IMR-90 (cell line): ENCODE measurements around the gene ZNF850. TPM values are rescaled to one million over a fixed set of nuclear protein-coding genes. Genes with fewer than 3 reads are reported as not detected.

Experiments used
- ATAC-seq: fragments of 200-7000 bp; cut with Tn5 transposase; 2 replicates; pipeline ENCODE4 v1.9.1; 2020; ENCODE audit warnings: low read depth, mild to moderate bottlenecking, moderate library complexity
- BruUV-seq: library from RNA; stranded (reverse); fragments of 400-500 nt; replicated peaks from 2 replicates; lab custom pipeline; 2021; lab: Mats Ljungman, UMichigan
- CTCF ChIA-PET: fragments of 300-600 bp; formaldehyde crosslinking; extraction: SDS; loops from one replicate; lab custom pipeline; 2021; ENCODE audit warnings: antibody characterized with exemption; lab: Yijun Ruan, JAX
- POLR2A ChIA-PET: fragments of 300-600 bp; sonication (Branson Sonifier 250); formaldehyde crosslinking; loops from one replicate; lab custom pipeline; 2022; ENCODE audit warnings: antibody characterized with exemption; ENCODE audit not compliant: unreplicated experiment; lab: Charles Lee
- DNase-seq: peaks from one replicate; pipeline ENCODE4 v3.0.0; 2013
- H2AFZ ChIP-seq: replicated peaks from 2 replicates; pipeline ENCODE3; 2013; ENCODE audit warnings: low read length, mild to moderate bottlenecking; ENCODE audit not compliant: poor library complexity
- H2AK5ac ChIP-seq: 2 replicates; pipeline ENCODE4 v1.6.1; 2013; ENCODE audit warnings: low read depth, low read length, inconsistent platforms
- H2AK9ac ChIP-seq: replicated peaks from 2 replicates; pipeline ENCODE3; 2013; ENCODE audit warnings: mild to moderate bottlenecking, low read depth, low read length, moderate library complexity; ENCODE audit not compliant: poor library complexity
- H2BK120ac ChIP-seq: 2 replicates; pipeline ENCODE4 v1.6.1; 2013; ENCODE audit warnings: low read depth, low read length, inconsistent platforms
- H2BK15ac ChIP-seq: 3 replicates; pipeline ENCODE4 v1.6.1; 2013; ENCODE audit warnings: low read depth, low read length, inconsistent platforms
- H2BK20ac ChIP-seq: 2 replicates; pipeline ENCODE4 v1.6.1; 2013; ENCODE audit warnings: low read depth, mild to moderate bottlenecking, inconsistent platforms, low read length, moderate library complexity
- H2BK5ac ChIP-seq: 2 replicates; pipeline ENCODE4 v1.6.1; 2013; ENCODE audit warnings: mild to moderate bottlenecking, low read depth, low read length, inconsistent platforms; ENCODE audit not compliant: poor library complexity, severe bottlenecking
- H3K14ac ChIP-seq: replicated peaks from 2 replicates; pipeline ENCODE4 v1.6.1; 2013; ENCODE audit warnings: low read depth, low read length, inconsistent platforms
- H3K18ac ChIP-seq: 2 replicates; pipeline ENCODE4 v1.6.1; 2013; ENCODE audit warnings: low read depth, low read length, control low read depth
- H3K23ac ChIP-seq: 2 replicates; pipeline ENCODE4 v1.6.1; 2013; ENCODE audit warnings: low read depth, low read length, inconsistent platforms
- H3K27ac ChIP-seq: 2 replicates; pipeline ENCODE4 v1.5.1; 2013; ENCODE audit warnings: mild to moderate bottlenecking, control low read depth, low read length; ENCODE audit not compliant: insufficient read depth
- H3K27me3 ChIP-seq: 2 replicates; pipeline ENCODE4 v1.6.1; 2013; ENCODE audit warnings: low read length; ENCODE audit not compliant: control insufficient read depth, insufficient read depth
- H3K36me3 ChIP-seq: 2 replicates; pipeline ENCODE4 v1.6.1; 2013; ENCODE audit warnings: low read length, mixed read lengths; ENCODE audit not compliant: control insufficient read depth, insufficient read depth
- H3K4ac ChIP-seq: 2 replicates; pipeline ENCODE4 v1.6.1; 2013; ENCODE audit warnings: low read depth, low read length, inconsistent platforms
- H3K4me1 ChIP-seq: 2 replicates; pipeline ENCODE4 v1.6.1; 2013; ENCODE audit warnings: low read length, mixed read lengths; ENCODE audit not compliant: control insufficient read depth, insufficient read depth
- H3K4me2 ChIP-seq: 2 replicates; pipeline ENCODE4 v1.6.1; 2013; ENCODE audit warnings: low read depth, mild to moderate bottlenecking, control low read depth, low read length, moderate library complexity
- H3K4me3 ChIP-seq: 2 replicates; pipeline ENCODE4 v1.5.1; 2013; ENCODE audit warnings: low read depth, mild to moderate bottlenecking, control low read depth, low read length, moderate library complexity; ENCODE audit not compliant: insufficient read depth
- H3K56ac ChIP-seq: 2 replicates; pipeline ENCODE4 v1.6.1; 2013; ENCODE audit warnings: low read length, inconsistent platforms; ENCODE audit not compliant: insufficient read depth; ENCODE audit errors: extremely low read depth
- H3K79me1 ChIP-seq, 2 experiments: 2 replicates each; pipeline ENCODE4 v1.6.1; 2013; ENCODE audit warnings: low read length in 2 of 2, inconsistent platforms in 1 of 2, low read depth in 1 of 2
- H3K9ac ChIP-seq: 2 replicates; pipeline ENCODE4 v1.6.1; 2013; ENCODE audit warnings: low read depth, low read length, control low read depth
- H3K9me1 ChIP-seq: 2 replicates; pipeline ENCODE4 v1.6.1; 2013; ENCODE audit warnings: low read length, inconsistent platforms; ENCODE audit not compliant: insufficient read depth
- H3K9me3 ChIP-seq: 2 replicates; pipeline ENCODE4 v1.6.1; 2013; ENCODE audit warnings: low read length; ENCODE audit not compliant: control insufficient read depth, insufficient read depth
- H4K20me1 ChIP-seq: 2 replicates; pipeline ENCODE4 v1.6.1; 2013; ENCODE audit warnings: low read length, inconsistent platforms; ENCODE audit not compliant: insufficient read depth
- H4K5ac ChIP-seq: 2 replicates; pipeline ENCODE4 v1.6.1; 2013; ENCODE audit warnings: mild to moderate bottlenecking, low read depth, low read length, control low read depth
- H4K8ac ChIP-seq, 2 experiments: 2 replicates each; pipeline ENCODE4 v1.6.1; 2013; ENCODE audit warnings: low read depth in 2 of 2, low read length in 2 of 2, control low read depth in 1 of 2, inconsistent platforms in 1 of 2
- H4K91ac ChIP-seq: 2 replicates; pipeline ENCODE4 v1.6.1; 2013; ENCODE audit warnings: low read depth, low read length, inconsistent platforms; ENCODE audit not compliant: insufficient read depth
- BHLHE40 ChIP-seq: fragments of 150-350 bp; IDR thresholded peaks from 2 replicates; pipeline ENCODE4 v1.6.1; 2016; ENCODE audit warnings: mild to moderate bottlenecking, low read depth, low read length
- CEBPB ChIP-seq: IDR thresholded peaks from 2 replicates; pipeline ENCODE4 v1.6.1; 2012; ENCODE audit warnings: low read depth, low read length, improper control_type of control experiment
- CHD1 ChIP-seq: IDR thresholded peaks from 2 replicates; pipeline ENCODE4 v1.6.1; 2012; ENCODE audit warnings: low read depth, low read length, improper control_type of control experiment
- CTCF ChIP-seq: conservative IDR thresholded peaks from 2 replicates; pipeline ENCODE4 v1.5.1; 2012; ENCODE audit warnings: mild to moderate bottlenecking, low read depth, low read length, improper control_type of control experiment
- ELK1 ChIP-seq: fragments of 150-350 bp; IDR thresholded peaks from 2 replicates; pipeline ENCODE4 v1.6.1; 2016; ENCODE audit warnings: low read depth, mild to moderate bottlenecking, low read length, moderate library complexity, borderline replicate concordance
- FOS ChIP-seq: fragments of 150-350 bp; IDR thresholded peaks from 2 replicates; pipeline ENCODE4 v1.6.1; 2016; ENCODE audit warnings: low read depth, low read length
- MAFK ChIP-seq: IDR thresholded peaks from 2 replicates; pipeline ENCODE4 v1.6.1; 2012; ENCODE audit warnings: low read depth, low read length, improper control_type of control experiment
- MXI1 ChIP-seq: IDR thresholded peaks from 2 replicates; pipeline ENCODE4 v1.6.1; 2012; ENCODE audit warnings: low read depth, mild to moderate bottlenecking, low read length, moderate library complexity, borderline replicate concordance
- POLR2A ChIP-seq: IDR thresholded peaks from 2 replicates; pipeline ENCODE4 v1.6.1; 2012; ENCODE audit warnings: mild to moderate bottlenecking, low read depth, low read length
- RAD21 ChIP-seq: IDR thresholded peaks from 2 replicates; pipeline ENCODE4 v1.6.1; 2012; ENCODE audit warnings: low read length, improper control_type of control experiment
- RCOR1 ChIP-seq: IDR thresholded peaks from 2 replicates; pipeline ENCODE4 v1.6.1; 2012; ENCODE audit warnings: mild to moderate bottlenecking, low read length, improper control_type of control experiment; ENCODE audit not compliant: insufficient replicate concordance
- SMC3 ChIP-seq: fragments of 150-350 bp; IDR thresholded peaks from 2 replicates; pipeline ENCODE4 v1.6.1; 2016; ENCODE audit warnings: low read depth, mild to moderate bottlenecking, antibody characterized with exemption, low read length, moderate library complexity
- WGBS, 2 experiments: methylation state at CpG; one replicate each; pipeline versions ENCODE4 v1.1.5 to v1.1.7; 2013; ENCODE audit warnings: missing lambda C conversion rate in 2 of 2; ENCODE audit not compliant: insufficient read length in 1 of 2; ENCODE audit errors: extremely low coverage in 2 of 2; 5-methylcytosine and 5-hydroxymethylcytosine counted together
- dilution Hi-C: fragments of 300-500 bp; cut with HindIII; formaldehyde crosslinking; loops from one replicate; pipeline ENCODE4 v1.14.3; 2018; ENCODE audit warnings: low sequenced_read_pairs; ENCODE audit not compliant: unreplicated experiment
- in situ Hi-C: fragments of 300-500 bp; cut with MboI; formaldehyde crosslinking; loops from 3 replicates; pipeline ENCODE4 v1.14.3; 2019; ENCODE audit warnings: low sequenced_read_pairs, inconsistent platforms, mixed read lengths
- intact Hi-C: fragments of 100-400 bp; cut with micrococcal nuclease; formaldehyde crosslinking; loops from 2 replicates; pipeline ENCODE4 v1.10.0; 2022
- polyA plus RNA-seq, 3 experiments: library from polyadenylated mRNA; depleted of rRNA; stranded (reverse); fragments of >200 nt; gene quantifications; 2 replicates each; pipeline ENCODE4 v1.2.3, GENCODE V29; 2012; ENCODE audit warnings: low replicate concordance in 1 of 3
- total RNA-seq: library from RNA; depleted of rRNA; stranded (reverse); fragments of >200 nt; gene quantifications from 2 replicates; pipeline ENCODE4 v1.2.3, GENCODE V29; 2012
- TF ChIP-seq, protein P1 (sequence below): fragments of 150-350 bp; IDR thresholded peaks from 2 replicates; pipeline ENCODE4 v1.6.1; 2017; ENCODE audit warnings: mild to moderate bottlenecking, antibody characterized with exemption, low read length, low read depth

ZNF850 gene
- total and polyA plus RNA-seq, 2 of the 4 experiments (the other 2 are of a cell fraction) = 1.1 to 7.2 TPM

DNA sequence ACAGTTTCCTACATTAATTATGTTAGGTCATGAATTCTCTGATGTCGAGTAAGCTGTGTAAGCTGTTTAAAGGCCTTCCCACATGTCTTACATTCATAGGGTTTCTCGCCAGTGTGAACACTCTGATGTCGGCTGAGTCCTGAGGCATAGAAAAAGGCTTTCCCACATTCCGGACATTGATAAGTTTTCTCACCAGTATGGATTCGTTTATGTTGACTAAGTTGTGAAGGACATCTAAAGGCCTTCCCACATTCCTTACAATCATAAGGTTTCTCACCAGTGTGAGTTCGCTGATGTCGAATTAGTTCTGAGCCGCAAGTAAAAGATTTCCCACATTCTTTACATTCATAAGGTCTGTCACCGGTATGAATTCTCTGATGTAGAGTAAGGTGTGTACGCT is 24.9 kb downstream of the ZNF850 start:
- H3K4me3 ChIP-seq = no peak overlapping the region
- in situ Hi-C loops (no loop called here), intact Hi-C loops (no loop called here), dilution Hi-C loops (no loop called here)
- H4K91ac ChIP-seq = no peak overlapping the region
- ATAC-seq (no peak), DNase-seq (no peak)
- no peaks in the 10 kb centered on the region for H3K4me1 ChIP-seq
- POLR2A ChIA-PET = no interaction called here
- H3K36me3 ChIP-seq = peaks cover 38% of the 10 kb centered on the region
- no peak overlapping the region for H4K8ac ChIP-seq
- H3K27me3 ChIP-seq = no peaks in the 10 kb centered on the region
- peaks cover 0 to 7% of the 10 kb centered on the region in 2 experiments; a peak in 2 of 4 replicates for H3K79me1 ChIP-seq
- no peak overlapping the region for H2BK15ac ChIP-seq
- H3K9ac ChIP-seq = no peak overlapping the region
- H2BK120ac ChIP-seq = no peak overlapping the region
- H3K27ac ChIP-seq = no peak overlapping the region
- CTCF ChIA-PET = no interaction called here
- BruUV-seq = no TSS peak
- no CpG with 5 or more reads among the region's 10 CpGs for WGBS, 2 experiments
- TF ChIP-seq POLR2A (no peak), CEBPB (no peak), ELK1 (no peak), BHLHE40 (no peak), CHD1 (no peak), CTCF (no peak), RAD21 (no peak), RCOR1 (no peak), FOS (no peak), SMC3 (no peak), MXI1 (no peak), MAFK (no peak)
- TF ChIP-seq, protein P1, sequence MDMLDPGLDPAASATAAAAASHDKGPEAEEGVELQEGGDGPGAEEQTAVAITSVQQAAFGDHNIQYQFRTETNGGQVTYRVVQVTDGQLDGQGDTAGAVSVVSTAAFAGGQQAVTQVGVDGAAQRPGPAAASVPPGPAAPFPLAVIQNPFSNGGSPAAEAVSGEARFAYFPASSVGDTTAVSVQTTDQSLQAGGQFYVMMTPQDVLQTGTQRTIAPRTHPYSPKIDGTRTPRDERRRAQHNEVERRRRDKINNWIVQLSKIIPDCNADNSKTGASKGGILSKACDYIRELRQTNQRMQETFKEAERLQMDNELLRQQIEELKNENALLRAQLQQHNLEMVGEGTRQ = no peak
- no peak overlapping the region for H2AFZ ChIP-seq
- no peak overlapping the region for H3K23ac ChIP-seq
- no peak overlapping the region for H2AK9ac ChIP-seq
- H3K18ac ChIP-seq = no peak overlapping the region
- H3K14ac ChIP-seq = no peak overlapping the region
- H3K9me3 ChIP-seq = peaks cover 82% of the 10 kb centered on the region
- H2AK5ac ChIP-seq = no peak overlapping the region
- H3K56ac ChIP-seq = no peak overlapping the region
- no peaks in the 10 kb centered on the region for H3K9me1 ChIP-seq
- no peak overlapping the region for H3K4ac ChIP-seq
- no peak overlapping the region for H3K4me2 ChIP-seq
- H2BK5ac ChIP-seq = no peak overlapping the region
- no peak overlapping the region for H4K5ac ChIP-seq
- H4K20me1 ChIP-seq = no peaks in the 10 kb centered on the region
- no peak overlapping the region for H2BK20ac ChIP-seq
